ENCODE results near the gene ENKD1.

DNA sequence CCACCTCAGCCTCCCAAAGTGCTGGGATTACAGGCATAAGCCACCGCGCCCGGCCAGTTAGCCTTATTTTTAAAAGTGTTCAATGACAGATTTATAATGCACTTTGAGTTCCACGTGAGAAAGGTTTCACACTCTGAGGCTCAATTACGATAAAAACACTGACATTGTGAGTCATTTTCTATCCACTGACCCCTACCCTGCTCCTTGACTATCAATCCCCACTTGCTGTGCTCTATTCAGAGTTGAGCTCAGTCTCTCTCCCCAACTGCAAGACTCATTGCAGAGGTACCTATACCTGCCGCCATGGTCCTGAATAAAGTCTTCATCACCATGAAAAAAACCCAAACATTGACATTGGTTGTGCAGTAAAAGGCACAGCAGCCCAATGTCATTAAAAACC lies 44.1 kb upstream of the ENKD1 start:
- TF ChIP-seq, protein P1, sequence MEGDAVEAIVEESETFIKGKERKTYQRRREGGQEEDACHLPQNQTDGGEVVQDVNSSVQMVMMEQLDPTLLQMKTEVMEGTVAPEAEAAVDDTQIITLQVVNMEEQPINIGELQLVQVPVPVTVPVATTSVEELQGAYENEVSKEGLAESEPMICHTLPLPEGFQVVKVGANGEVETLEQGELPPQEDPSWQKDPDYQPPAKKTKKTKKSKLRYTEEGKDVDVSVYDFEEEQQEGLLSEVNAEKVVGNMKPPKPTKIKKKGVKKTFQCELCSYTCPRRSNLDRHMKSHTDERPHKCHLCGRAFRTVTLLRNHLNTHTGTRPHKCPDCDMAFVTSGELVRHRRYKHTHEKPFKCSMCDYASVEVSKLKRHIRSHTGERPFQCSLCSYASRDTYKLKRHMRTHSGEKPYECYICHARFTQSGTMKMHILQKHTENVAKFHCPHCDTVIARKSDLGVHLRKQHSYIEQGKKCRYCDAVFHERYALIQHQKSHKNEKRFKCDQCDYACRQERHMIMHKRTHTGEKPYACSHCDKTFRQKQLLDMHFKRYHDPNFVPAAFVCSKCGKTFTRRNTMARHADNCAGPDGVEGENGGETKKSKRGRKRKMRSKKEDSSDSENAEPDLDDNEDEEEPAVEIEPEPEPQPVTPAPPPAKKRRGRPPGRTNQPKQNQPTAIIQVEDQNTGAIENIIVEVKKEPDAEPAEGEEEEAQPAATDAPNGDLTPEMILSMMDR (IDR thresholded peaks at IDR 0.05), result no peak
- TF ChIP-seq EZH2 (IDR thresholded peaks at IDR 0.05) (no peak), EZH2phosphoT487 (IDR thresholded peaks at IDR 0.05) (no peak)
